ENCODE results near the gene IL19. TPM values are rescaled to one million over a fixed set of nuclear protein-coding genes. Genes with fewer than 3 reads are reported as not detected.

The IL19 gene
- total and polyA plus RNA-seq, 3 donors from 2014 or later: 0.37 TPM; not detected in 2

- no peaks in the 10 kb centered on the region for H3K9me3 ChIP-seq
- H3K4me1 ChIP-seq: no peaks in the 10 kb centered on the region
- no peaks in the 10 kb centered on the region for H3K27me3 ChIP-seq
- TF ChIP-seq POLR2A (IDR thresholded peaks at IDR 0.05) (no peak), CTCF (IDR thresholded peaks at IDR 0.05) (no peak)
- intact Hi-C loops (cut with DNase I; ENCODE audit: low total_unique reads): no loop called here
- H3K36me3 ChIP-seq (ENCODE audit: low read depth, missing control alignments): no peaks in the 10 kb centered on the region
- 67 to 68% methylated on average over 4 of the region's 4 CpGs for WGBS, 2 donors
- DNase-seq: no peak
- H3K27ac ChIP-seq: no peak overlapping the region
- no peak overlapping the region for H3K4me3 ChIP-seq
Measured at GRCh38 chr1:206887701-206888100, 117.1 kb downstream of the IL19 start.

DNA sequence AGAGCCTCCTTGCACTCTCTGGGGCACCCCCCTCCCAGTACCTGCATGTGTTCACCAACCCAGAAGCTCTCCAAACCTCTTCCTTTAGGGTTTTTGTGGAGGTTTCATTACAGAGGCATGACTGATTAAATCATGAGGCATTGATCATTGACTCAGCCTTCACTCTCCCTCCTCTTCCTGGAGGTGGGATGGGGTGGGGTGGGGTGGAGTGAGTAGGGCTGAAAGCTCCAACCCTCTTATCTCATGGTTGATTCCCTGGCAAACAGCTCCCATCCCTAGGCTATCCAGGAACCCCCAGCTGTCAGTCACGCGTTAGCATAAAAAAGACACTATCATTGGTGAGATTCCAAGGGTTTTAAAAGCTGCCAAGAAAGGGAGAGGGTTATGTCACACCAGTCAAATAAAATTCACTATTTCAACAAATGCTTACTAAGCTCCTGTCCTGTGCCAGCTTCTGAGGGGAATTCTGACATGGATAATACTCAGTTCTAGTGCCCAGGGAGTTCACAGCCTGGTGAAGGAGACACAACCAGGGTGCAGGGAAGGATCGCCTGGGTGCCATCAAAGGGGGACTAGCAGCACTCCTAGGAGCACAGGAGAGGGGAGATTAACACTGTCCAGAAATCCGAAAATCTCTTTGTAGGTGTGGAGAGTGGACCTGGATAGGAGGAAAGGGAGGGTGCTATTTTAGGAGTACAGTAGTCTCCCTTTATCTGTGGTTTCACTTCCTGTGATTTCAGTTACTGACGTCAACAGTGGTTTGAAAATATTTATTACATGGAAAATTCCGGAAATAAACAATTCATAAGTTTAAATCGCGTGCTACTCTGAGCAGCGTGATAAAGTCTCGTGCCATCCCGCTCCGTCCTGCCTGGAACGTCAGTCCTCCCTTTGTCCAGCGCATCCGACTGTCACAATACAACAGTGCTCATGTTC lies 119.8 kb downstream of the IL19 start:
- Histone ChIP-seq H3K36me3 (ENCODE audit: low read depth, missing control alignments) (no peaks in the 10 kb centered on the region), H3K27ac (no peak overlapping the region), H3K27me3 (no peaks in the 10 kb centered on the region), H3K4me3 (no peak overlapping the region), H3K9me3 (no peaks in the 10 kb centered on the region), H3K4me1 (no peaks in the 10 kb centered on the region)
- no peak for DNase-seq
- intact Hi-C loops (cut with DNase I; ENCODE audit: low total_unique reads): no loop called here
- TF ChIP-seq CTCF (IDR thresholded peaks at IDR 0.05) (no peak), POLR2A (IDR thresholded peaks at IDR 0.05) (no peak)
- WGBS, 2 donors: 72 to 77% methylated on average over 15 of the region's 15 CpGs

GRCh38 chr1:206891412-206891811 lies 120.8 kb downstream of the IL19 start:
- Histone ChIP-seq H3K27ac (no peak overlapping the region), H3K4me3 (no peak overlapping the region), H3K4me1 (no peaks in the 10 kb centered on the region), H3K9me3 (no peaks in the 10 kb centered on the region), H3K27me3 (no peaks in the 10 kb centered on the region), H3K36me3 (ENCODE audit: low read depth, missing control alignments) (no peaks in the 10 kb centered on the region)
- no peak for DNase-seq
- intact Hi-C loops (cut with DNase I; ENCODE audit: low total_unique reads): no loop called here
- WGBS, 2 donors: 87 to 94% methylated on average over 1 of the region's 1 CpG
- TF ChIP-seq CTCF (IDR thresholded peaks at IDR 0.05) (no peak), POLR2A (IDR thresholded peaks at IDR 0.05) (no peak)

Small RNA genes lying within 50 kb of the gene (small RNA-seq; reads per million reads assigned to genes)
- 0 reads per million in 2 donors for gene RF00019

Other genes starting within 250 kb of the IL19 start
- gene EIF2D, start 158.3 kb upstream of the IL19 start, total RNA-seq: 10 to 100 TPM; 54.8 to 59.4 TPM
- 65.3 TPM for gene EIF2D, start 158.3 kb upstream of the IL19 start, polyA plus RNA-seq (ENCODE audit: insufficient read depth, low read depth, low replicate concordance)
- gene DYRK3, start 135.2 kb upstream of the IL19 start, total RNA-seq: 10 to 100 TPM; 36.4 to 40.6 TPM
- gene DYRK3, start 135.2 kb upstream of the IL19 start, polyA plus RNA-seq (ENCODE audit: insufficient read depth, low read depth, low replicate concordance): 143 TPM
- gene MAPKAPK2, start 85.9 kb upstream of the IL19 start, total RNA-seq: 10 to 100 TPM; 66.3 to 69.1 TPM
- gene MAPKAPK2, start 85.9 kb upstream of the IL19 start, polyA plus RNA-seq (ENCODE audit: insufficient read depth, low read depth, low replicate concordance): 76.5 TPM
- gene IL10, start 1.7 kb downstream of the IL19 start, total RNA-seq: 1 to 10 TPM; 1.4 to 1.7 TPM
- gene IL10, start 1.7 kb downstream of the IL19 start, polyA plus RNA-seq (ENCODE audit: insufficient read depth, low read depth, low replicate concordance): 3.5 TPM
- gene IL20, start 94.8 kb downstream of the IL19 start, total RNA-seq: under 1 TPM in 1 of 2 donors, not detected in 1; 0.43 TPM
- gene IL20, start 94.8 kb downstream of the IL19 start, polyA plus RNA-seq (ENCODE audit: insufficient read depth, low read depth, low replicate concordance): 0.37 TPM
- gene IL24, start 126.7 kb downstream of the IL19 start, total RNA-seq: not detected
- gene IL24, start 126.7 kb downstream of the IL19 start, polyA plus RNA-seq (ENCODE audit: insufficient read depth, low read depth, low replicate concordance): not detected
- 1 to 10 TPM; 1.1 to 1.3 TPM for gene FCMR, start 151.2 kb downstream of the IL19 start, total RNA-seq
- 5.3 TPM for gene FCMR, start 151.2 kb downstream of the IL19 start, polyA plus RNA-seq (ENCODE audit: insufficient read depth, low read depth, low replicate concordance)
- not detected for gene PIGR, start 175.7 kb downstream of the IL19 start, total RNA-seq
- 0.38 TPM for gene PIGR, start 175.7 kb downstream of the IL19 start, polyA plus RNA-seq (ENCODE audit: insufficient read depth, low read depth, low replicate concordance)
- under 1 TPM in 1 of 2 donors, not detected in 1; 0.31 TPM for gene FCAMR, start 199.7 kb downstream of the IL19 start, total RNA-seq
- gene FCAMR, start 199.7 kb downstream of the IL19 start, polyA plus RNA-seq (ENCODE audit: insufficient read depth, low read depth, low replicate concordance): 0.41 TPM